ENCODE results near the gene IMMT. TPM values are rescaled to one million over a fixed set of nuclear protein-coding genes. Genes with fewer than 3 reads are reported as not detected.

Gene IMMT
- total RNA-seq, 1 donor from 2014 or later: 288 TPM

DNA sequence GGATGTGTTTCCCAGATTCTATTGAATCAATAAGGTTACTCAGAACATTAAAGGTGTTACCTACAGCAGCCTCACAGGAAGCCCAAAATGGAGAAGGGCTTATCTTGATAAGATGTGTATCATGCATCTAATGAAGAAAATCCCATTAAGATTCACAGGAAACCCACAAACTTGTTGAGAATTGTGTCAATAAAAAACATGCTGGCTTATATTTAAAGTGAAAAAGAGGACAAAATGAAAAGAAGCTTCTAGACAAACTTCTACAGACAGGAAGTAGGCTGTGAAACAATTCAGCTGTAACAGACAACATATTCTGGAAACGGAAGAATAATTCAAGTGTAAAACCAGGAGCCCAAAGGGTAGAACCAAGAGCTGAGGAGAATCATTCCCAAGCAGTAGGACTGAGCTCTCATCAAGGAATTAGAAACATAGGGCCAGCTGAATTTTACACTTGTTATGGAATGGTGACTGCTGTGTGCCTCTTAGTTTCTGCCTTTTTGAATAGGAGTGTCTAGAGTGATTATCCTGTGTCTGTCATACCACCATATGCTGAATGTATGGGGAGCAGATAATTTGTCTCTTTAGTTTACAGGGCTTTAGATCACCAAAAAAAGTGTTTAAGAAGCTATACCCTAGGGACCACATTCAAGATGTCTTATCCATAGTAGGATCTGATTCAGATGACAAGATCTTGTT, 9.6 kb downstream of the IMMT start:
- TF ChIP-seq, protein P1, sequence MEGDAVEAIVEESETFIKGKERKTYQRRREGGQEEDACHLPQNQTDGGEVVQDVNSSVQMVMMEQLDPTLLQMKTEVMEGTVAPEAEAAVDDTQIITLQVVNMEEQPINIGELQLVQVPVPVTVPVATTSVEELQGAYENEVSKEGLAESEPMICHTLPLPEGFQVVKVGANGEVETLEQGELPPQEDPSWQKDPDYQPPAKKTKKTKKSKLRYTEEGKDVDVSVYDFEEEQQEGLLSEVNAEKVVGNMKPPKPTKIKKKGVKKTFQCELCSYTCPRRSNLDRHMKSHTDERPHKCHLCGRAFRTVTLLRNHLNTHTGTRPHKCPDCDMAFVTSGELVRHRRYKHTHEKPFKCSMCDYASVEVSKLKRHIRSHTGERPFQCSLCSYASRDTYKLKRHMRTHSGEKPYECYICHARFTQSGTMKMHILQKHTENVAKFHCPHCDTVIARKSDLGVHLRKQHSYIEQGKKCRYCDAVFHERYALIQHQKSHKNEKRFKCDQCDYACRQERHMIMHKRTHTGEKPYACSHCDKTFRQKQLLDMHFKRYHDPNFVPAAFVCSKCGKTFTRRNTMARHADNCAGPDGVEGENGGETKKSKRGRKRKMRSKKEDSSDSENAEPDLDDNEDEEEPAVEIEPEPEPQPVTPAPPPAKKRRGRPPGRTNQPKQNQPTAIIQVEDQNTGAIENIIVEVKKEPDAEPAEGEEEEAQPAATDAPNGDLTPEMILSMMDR (IDR thresholded peaks at IDR 0.05; ENCODE audit: borderline replicate concordance): no peak
- H3K27me3 ChIP-seq (ENCODE audit: low read depth): no peaks in the 10 kb centered on the region
- H3K4me3 ChIP-seq: peak overlapping the region; percentile 43
- peak overlapping the region; percentile 74 for H3K27ac ChIP-seq (replicated peaks)
- H3K9me3 ChIP-seq (replicated peaks): no peaks in the 10 kb centered on the region
- peaks cover 5% of the 10 kb centered on the region for H3K36me3 ChIP-seq
- intact Hi-C loops (cut with micrococcal nuclease): no loop called here
- DNase-seq: no peak
- H3K4me1 ChIP-seq: peaks cover 99% of the 10 kb centered on the region

DNA sequence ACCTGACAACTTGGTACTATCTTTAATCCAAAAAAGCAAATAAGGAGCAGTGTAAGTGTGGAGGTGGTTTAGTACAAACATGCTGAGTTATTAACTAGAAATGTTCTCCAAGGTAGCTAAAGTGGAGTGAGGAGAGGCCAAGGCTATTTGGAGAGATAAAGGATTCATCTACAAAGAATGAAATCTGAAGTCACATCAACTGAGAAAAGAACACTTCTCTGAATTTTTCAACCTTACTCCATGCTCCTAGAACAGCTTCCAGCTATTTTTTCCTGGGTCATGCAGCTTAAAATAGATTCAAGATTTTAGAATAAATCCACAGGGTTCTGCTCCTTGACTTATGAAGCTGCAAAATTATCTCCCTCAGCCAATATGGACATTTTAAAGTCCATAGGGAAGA, 18.7 kb downstream of the IMMT start:
- peaks cover 38% of the 10 kb centered on the region for H3K4me1 ChIP-seq
- no peak for DNase-seq
- H3K36me3 ChIP-seq: peaks cover 58% of the 10 kb centered on the region
- H3K4me3 ChIP-seq: no peak overlapping the region
- peak overlapping the region; percentile 0 for H3K27ac ChIP-seq (replicated peaks)
- intact Hi-C loops (cut with micrococcal nuclease): no loop called here
- TF ChIP-seq, protein P1 (IDR thresholded peaks at IDR 0.05; ENCODE audit: borderline replicate concordance): no peak
- H3K27me3 ChIP-seq (ENCODE audit: low read depth): no peaks in the 10 kb centered on the region
- H3K9me3 ChIP-seq (replicated peaks): no peaks in the 10 kb centered on the region

DNA sequence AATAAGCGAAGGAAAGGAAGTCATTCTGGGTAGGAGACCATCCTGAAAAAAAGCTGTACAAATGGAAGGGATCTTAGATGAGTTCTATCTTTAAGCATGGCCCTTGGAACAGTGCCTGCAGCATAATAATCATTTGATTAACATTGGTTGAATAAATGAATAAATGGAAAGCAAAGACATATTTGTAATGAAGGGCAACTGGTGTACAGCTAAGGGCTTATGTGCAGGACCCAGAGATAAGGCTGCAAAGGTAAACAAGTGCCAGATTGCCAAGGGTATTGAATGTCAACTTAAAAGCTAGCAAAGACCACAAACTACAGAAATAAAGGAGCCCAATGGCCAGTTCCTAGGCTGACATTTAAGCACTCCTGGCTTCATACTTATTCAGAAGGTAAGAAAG, 19.4 kb downstream of the IMMT start:
- DNase-seq: no peak

DNA sequence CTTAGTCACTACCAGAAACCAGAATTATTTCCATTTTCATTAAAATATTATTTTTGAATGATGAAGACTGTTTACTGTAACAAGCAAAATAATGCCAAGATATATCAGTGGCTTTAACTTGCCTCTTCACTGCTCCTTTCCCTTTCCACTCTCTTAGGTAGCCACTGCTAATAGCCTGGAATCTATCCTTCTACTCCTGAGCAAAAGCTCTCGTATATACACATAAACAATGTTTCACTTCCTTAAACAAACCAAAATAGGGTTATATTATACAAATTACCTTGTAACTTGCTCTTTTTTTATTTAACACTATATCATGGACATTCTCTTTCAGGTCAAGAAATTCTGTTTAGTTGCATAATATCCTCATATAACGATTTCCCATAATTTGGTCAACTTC, 20.8 kb downstream of the IMMT start:
- Histone ChIP-seq H3K4me1 (peaks cover 30% of the 10 kb centered on the region), H3K4me3 (no peak overlapping the region), H3K36me3 (peaks cover 65% of the 10 kb centered on the region), H3K9me3 (replicated peaks) (no peaks in the 10 kb centered on the region), H3K27ac (replicated peaks) (no peak overlapping the region), H3K27me3 (ENCODE audit: low read depth) (no peaks in the 10 kb centered on the region)
- intact Hi-C loops (cut with micrococcal nuclease): no loop called here
- no peak for DNase-seq
- TF ChIP-seq, protein P1 (IDR thresholded peaks at IDR 0.05; ENCODE audit: borderline replicate concordance): no peak

More for the DNA sequence above, 19.4 kb downstream of the IMMT start:
- TF ChIP-seq, protein P1 (IDR thresholded peaks at IDR 0.05; ENCODE audit: borderline replicate concordance): no peak
- peaks cover 62% of the 10 kb centered on the region for H3K36me3 ChIP-seq
- no peaks in the 10 kb centered on the region for H3K9me3 ChIP-seq (replicated peaks)
- H3K27me3 ChIP-seq (ENCODE audit: low read depth): no peaks in the 10 kb centered on the region
- H3K27ac ChIP-seq (replicated peaks): peak overlapping the region; percentile 0
- intact Hi-C loops (cut with micrococcal nuclease): no loop called here
- peaks cover 30% of the 10 kb centered on the region for H3K4me1 ChIP-seq
- H3K4me3 ChIP-seq: no peak overlapping the region

DNA sequence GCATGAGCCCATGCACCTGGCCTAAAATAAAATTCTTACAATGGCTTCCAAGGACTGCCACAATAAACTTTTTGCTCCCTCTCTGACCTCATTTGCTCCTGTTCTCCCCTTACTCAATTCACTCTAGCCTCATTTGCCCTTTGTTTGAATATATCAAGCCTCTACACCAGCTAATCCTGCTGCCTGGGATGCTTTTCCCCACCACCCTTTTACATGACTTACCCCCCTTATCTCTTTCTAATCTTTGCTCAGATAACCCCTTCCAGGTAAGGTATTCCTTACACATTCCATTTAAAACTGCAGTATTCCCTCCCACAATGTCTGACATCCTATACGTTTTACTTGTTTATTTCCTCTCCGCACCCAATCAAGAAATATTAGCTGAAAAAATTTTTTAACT, 22.7 kb downstream of the IMMT start:
- H3K27me3 ChIP-seq (ENCODE audit: low read depth): no peaks in the 10 kb centered on the region
- no peak for DNase-seq
- H3K4me3 ChIP-seq: no peak overlapping the region
- H3K4me1 ChIP-seq: peaks cover 30% of the 10 kb centered on the region
- H3K36me3 ChIP-seq: peaks cover 63% of the 10 kb centered on the region
- TF ChIP-seq, protein P1 (IDR thresholded peaks at IDR 0.05; ENCODE audit: borderline replicate concordance): no peak
- no peak overlapping the region for H3K27ac ChIP-seq (replicated peaks)
- no peaks in the 10 kb centered on the region for H3K9me3 ChIP-seq (replicated peaks)
- intact Hi-C loops (cut with micrococcal nuclease): no loop called here
